Lung (tissue), 12 donors: ENCODE measurements around the gene HDLBP. TPM values are rescaled to one million over a fixed set of nuclear protein-coding genes. Genes with fewer than 3 reads are reported as not detected.

Experiments
- ATAC-seq: fragments of 200-7000 bp; cut with Tn5 transposase; one replicate; pipeline ENCODE4 v1.9.1; 2020; ENCODE audit warnings: moderate number of reproducible peaks; ENCODE audit not compliant: insufficient read depth, low FRiP score
- DNase-seq, 3 donors: peaks; one replicate each; pipeline ENCODE4 v3.0.0-alpha.2; 2013 to 2017
- H3K27ac ChIP-seq, 2 donors: one replicate each; pipeline ENCODE4 v1.5.1; 2013; ENCODE audit warnings: mild to moderate bottlenecking in 2 of 2, moderate library complexity in 2 of 2, control low read depth in 1 of 2, inconsistent platforms in 1 of 2, low read depth in 1 of 2, low read length in 1 of 2
- H3K27me3 ChIP-seq, 3 donors: one replicate each; pipeline ENCODE4 v1.5.1; 2013; ENCODE audit warnings: low read length in 2 of 3; ENCODE audit not compliant: control insufficient read depth in 3 of 3, insufficient read depth in 3 of 3
- H3K36me3 ChIP-seq, 4 donors: one replicate each; pipeline ENCODE4 v1.5.1; 2013; ENCODE audit warnings: low read length in 4 of 4, mild to moderate bottlenecking in 1 of 4, moderate library complexity in 1 of 4; ENCODE audit not compliant: control insufficient read depth in 4 of 4, insufficient read depth in 4 of 4
- H3K4me1 ChIP-seq, 5 donors: one replicate each; pipeline ENCODE4 v1.5.1; 2013; ENCODE audit warnings: low read length in 5 of 5, mild to moderate bottlenecking in 2 of 5, moderate library complexity in 1 of 5; ENCODE audit not compliant: control insufficient read depth in 5 of 5, insufficient read depth in 5 of 5
- H3K4me3 ChIP-seq: one replicate; pipeline ENCODE4 v1.5.1; 2013; ENCODE audit warnings: mild to moderate bottlenecking, control low read depth, moderate library complexity
- H3K9ac ChIP-seq, 2 donors: one replicate each; pipeline ENCODE4 v1.5.1; 2013; ENCODE audit warnings: low read length in 2 of 2, control low read depth in 1 of 2; ENCODE audit not compliant: insufficient read depth in 1 of 2
- H3K9me3 ChIP-seq, 4 donors: one replicate each; pipeline ENCODE4 v1.5.1; 2013; ENCODE audit warnings: low read length in 3 of 4, mild to moderate bottlenecking in 1 of 4, moderate library complexity in 1 of 4; ENCODE audit not compliant: control insufficient read depth in 4 of 4, insufficient read depth in 3 of 4
- CTCF ChIP-seq: IDR thresholded peaks from 2 replicates; pipeline ENCODE4 v1.5.1; 2012; ENCODE audit warnings: mild to moderate bottlenecking; ENCODE audit errors: control extremely low read depth, extremely low read depth
- WGBS, 2 donors: extraction: QIAGEN DNeasy Blood & Tissue Kit; methylation state at CpG; one replicate each; pipeline ENCODE4 v1.1.7; 2013; 5-methylcytosine and 5-hydroxymethylcytosine counted together
- polyA plus RNA-seq, 2 donors: library from polyadenylated mRNA; stranded (reverse); fragments of 200-250 nt; gene quantifications; one replicate each; pipeline ENCODE4 v1.2.1, GENCODE V29; 2013
- total RNA-seq, 2 donors: library from RNA; depleted of rRNA in 1 of 2; stranded (reverse); fragments of >200 nt in 1 of 2; gene quantifications; one replicate each; pipeline ENCODE4 v1.2.1, GENCODE V29; 2014 to 2021
- donor health status: control.
- donor health status: control.
- donor health status: Bipolar disorder and iron deficiency.
- donor health status: healthy.
- donor health status: DM: yes; HTN: yes; CAD: no.

Gene HDLBP
- total and polyA plus RNA-seq, 4 donors = 165 to 595 (median 316) TPM

- ATAC-seq (peak; percentile 69), DNase-seq (peak in 2 of 3 donors; percentile 81 to 87)
- Histone ChIP-seq H3K27me3 (no peaks in the 10 kb centered on the region), H3K9me3 (no peaks in the 10 kb centered on the region), H3K27ac (peak within 1 kb of the TSS; percentile 98 to 99), H3K9ac (peak within 1 kb of the TSS; percentile 93 to 99), H3K4me3 (peak within 1 kb of the TSS; percentile 76), H3K36me3 (peaks cover 0 to 14% (median 4%) of the 10 kb centered on the region in 4 donors), H3K4me1 (peaks cover 6 to 50% (median 23%) of the 10 kb centered on the region in 5 donors)
- WGBS, 2 donors = 0% methylated on average over 60 to 75 of the region's 75 CpGs
- no peak for TF ChIP-seq CTCF
Measured at GRCh38 chr2:241315879-241316631, 583 bp upstream of the HDLBP start, which contains the start of gene SEPTIN2. Gene SEPTIN2 (plus strand): TSS chr2:241315925. CDS start chr2:241324233, 8,308 bp downstream.

- Histone ChIP-seq H3K4me3 (peak overlapping the region; percentile 62), H3K27ac (peak overlapping the region; percentile 98 to 99), H3K9ac (peak overlapping the region; percentile 60 to 72), H3K4me1 (peaks cover under 1 to 34% (median 11%) of the 10 kb centered on the region in 5 donors), H3K9me3 (no peaks in the 10 kb centered on the region), H3K36me3 (peaks cover 0 to 14% (median 4%) of the 10 kb centered on the region in 4 donors), H3K27me3 (no peaks in the 10 kb centered on the region)
- DNase-seq (peak in 1 of 3 donors; percentile 18), ATAC-seq (peak; percentile 4)
- 2 to 3% methylated on average over 35 to 38 of the region's 38 CpGs for WGBS, 2 donors
- TF ChIP-seq CTCF = no peak
Measured at GRCh38 chr2:241314226-241315092, 1.0 kb downstream of the HDLBP start.

GRCh38 chr2:241313543-241314095 lies 1.9 kb downstream of the HDLBP start:
- H3K27me3 ChIP-seq = no peaks in the 10 kb centered on the region
- no peaks in the 10 kb centered on the region for H3K9me3 ChIP-seq
- no peak overlapping the region for H3K27ac ChIP-seq
- TF ChIP-seq CTCF = no peak
- DNase-seq (no peak), ATAC-seq (no peak)
- 92 to 95% methylated on average over 8 of the region's 8 CpGs for WGBS, 2 donors
- peaks cover 0 to 14% (median 4%) of the 10 kb centered on the region in 4 donors for H3K36me3 ChIP-seq
- H3K4me1 ChIP-seq = peaks cover 1 to 28% (median 11%) of the 10 kb centered on the region in 5 donors
- peak overlapping the region in 1 of 2 donors; percentile 72 for H3K9ac ChIP-seq
- H3K4me3 ChIP-seq = no peak overlapping the region
